ENCODE results near the gene GRK3.

The GRK3 gene

DNA sequence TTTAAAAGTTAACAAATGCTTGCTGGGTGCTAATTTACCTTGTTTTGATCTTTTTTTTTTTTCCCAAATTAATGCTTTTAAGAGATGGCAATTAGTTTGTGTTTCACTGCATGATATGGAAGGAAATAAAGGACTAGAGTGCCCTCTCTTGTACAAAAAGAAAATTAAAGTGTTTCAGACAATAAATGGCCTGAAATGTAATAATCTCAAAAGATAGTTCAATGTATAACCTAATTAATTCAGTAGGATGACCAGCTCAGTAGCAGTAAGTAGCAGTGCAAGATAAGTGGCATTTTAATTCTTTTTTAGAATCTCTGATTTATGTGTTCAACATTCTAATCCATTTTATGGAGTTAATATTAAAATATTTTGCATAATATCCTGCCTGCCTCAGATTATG, 137.6 kb downstream of the GRK3 start:
- TF ChIP-seq GATA2 (IDR thresholded peaks at IDR 0.05; ENCODE audit: low read depth, low read length) (no peak), GATA3 (IDR thresholded peaks at IDR 0.05; ENCODE audit: low read depth, low read length) (no peak)

- TF ChIP-seq GATA3 (IDR thresholded peaks at IDR 0.05; ENCODE audit: low read depth, low read length) (no peak), GATA2 (IDR thresholded peaks at IDR 0.05; ENCODE audit: low read depth, low read length) (no peak)
These were observed 138.2 kb downstream of the GRK3 start for GRCh38 chr22:25702571-25703167.

DNA sequence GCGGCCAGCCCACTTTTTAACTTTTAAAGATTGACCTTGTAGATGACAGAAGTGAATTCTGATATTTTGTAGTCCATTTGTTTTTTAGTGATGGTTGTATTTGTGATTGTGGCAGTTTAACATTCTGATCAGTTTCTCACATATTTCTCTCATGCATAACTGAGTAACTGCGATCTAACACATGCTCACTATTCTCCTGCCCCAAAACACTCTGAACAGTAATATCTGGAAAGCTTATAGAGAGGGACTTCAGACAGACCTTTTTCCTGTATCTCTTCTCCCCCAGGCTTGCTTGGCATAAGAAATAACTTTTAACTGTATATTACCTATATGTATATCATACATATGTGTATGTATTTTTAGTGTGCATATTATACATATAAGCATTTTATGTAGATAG, 140.2 kb downstream of the GRK3 start:
- no peak for TF ChIP-seq GATA3 (IDR thresholded peaks at IDR 0.05; ENCODE audit: low read depth, low read length)
- TF ChIP-seq GATA2 (IDR thresholded peaks at IDR 0.05; ENCODE audit: low read depth, low read length) = no peak

- no peak for TF ChIP-seq GATA2 (IDR thresholded peaks at IDR 0.05; ENCODE audit: low read depth, low read length)
- no peak for TF ChIP-seq GATA3 (IDR thresholded peaks at IDR 0.05; ENCODE audit: low read depth, low read length)
These were observed 141.7 kb downstream of the GRK3 start for GRCh38 chr22:25706197-25706596.

DNA sequence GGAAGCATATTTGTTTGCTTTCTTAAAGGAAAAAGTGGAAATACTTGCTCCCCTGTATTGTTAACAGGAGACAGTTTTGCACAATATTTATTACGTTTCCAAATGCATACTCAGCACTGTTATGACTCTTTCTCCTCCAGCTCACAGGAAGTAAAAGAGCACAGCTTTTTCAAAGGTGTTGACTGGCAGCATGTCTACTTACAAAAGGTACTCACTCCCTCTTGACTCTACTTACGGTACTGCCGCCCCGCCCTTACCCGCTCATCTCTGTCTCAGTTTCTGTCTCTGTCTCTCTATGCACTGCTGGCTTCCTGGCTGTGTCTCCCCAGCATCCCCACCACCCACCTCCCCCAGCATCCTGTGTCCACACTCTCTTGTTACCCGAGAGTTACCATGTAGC, 145.3 kb downstream of the GRK3 start:
- TF ChIP-seq GATA2 (IDR thresholded peaks at IDR 0.05; ENCODE audit: low read depth, low read length) (no peak), GATA3 (IDR thresholded peaks at IDR 0.05; ENCODE audit: low read depth, low read length) (no peak)

GRCh38 chr22:25710501-25710900, 146.0 kb downstream of the GRK3 start:
- TF ChIP-seq GATA3 (IDR thresholded peaks at IDR 0.05; ENCODE audit: low read depth, low read length) (no peak), GATA2 (IDR thresholded peaks at IDR 0.05; ENCODE audit: low read depth, low read length) (no peak)

- TF ChIP-seq GATA2 (IDR thresholded peaks at IDR 0.05; ENCODE audit: low read depth, low read length) (no peak), GATA3 (IDR thresholded peaks at IDR 0.05; ENCODE audit: low read depth, low read length) (no peak)
These were observed 147.0 kb downstream of the GRK3 start for GRCh38 chr22:25711491-25711890.

DNA sequence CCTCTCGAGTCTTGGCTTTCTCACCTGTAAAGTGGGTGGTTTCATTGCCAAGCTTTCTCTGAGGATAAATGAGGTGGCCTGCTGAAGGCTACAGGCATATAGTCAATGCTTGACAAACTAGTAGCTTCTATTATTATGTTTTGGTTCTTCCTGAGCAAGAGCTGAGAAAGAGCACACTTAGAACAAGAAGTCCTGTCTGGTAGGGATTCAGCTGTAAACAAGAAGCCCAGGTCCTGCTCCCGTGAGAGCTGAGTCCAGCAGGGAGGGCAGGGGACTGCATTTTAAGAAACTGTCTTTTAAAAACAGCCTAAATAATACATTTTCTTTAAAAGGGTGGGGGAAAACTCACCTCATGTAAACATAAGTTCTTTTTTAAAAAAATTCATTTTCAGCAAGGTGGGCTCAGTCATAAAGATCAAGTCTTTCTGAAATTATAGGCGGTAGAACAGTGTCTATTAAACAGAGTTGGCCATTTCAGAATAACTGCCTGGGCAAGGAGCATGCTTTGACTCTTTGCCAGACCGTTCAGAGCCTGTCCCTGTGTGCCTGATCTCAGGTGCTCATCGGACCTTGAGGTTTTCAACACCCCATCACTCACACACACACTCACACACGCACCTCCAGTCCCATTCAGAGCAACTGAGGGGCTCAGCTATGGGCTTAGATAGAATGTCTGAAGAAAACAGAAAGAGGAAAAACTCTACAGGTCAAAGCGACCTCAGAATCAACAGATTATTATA, 148.4 kb downstream of the GRK3 start:
- TF ChIP-seq GATA2 (IDR thresholded peaks at IDR 0.05; ENCODE audit: low read depth, low read length) (no peak), GATA3 (IDR thresholded peaks at IDR 0.05; ENCODE audit: low read depth, low read length) (no peak)

DNA sequence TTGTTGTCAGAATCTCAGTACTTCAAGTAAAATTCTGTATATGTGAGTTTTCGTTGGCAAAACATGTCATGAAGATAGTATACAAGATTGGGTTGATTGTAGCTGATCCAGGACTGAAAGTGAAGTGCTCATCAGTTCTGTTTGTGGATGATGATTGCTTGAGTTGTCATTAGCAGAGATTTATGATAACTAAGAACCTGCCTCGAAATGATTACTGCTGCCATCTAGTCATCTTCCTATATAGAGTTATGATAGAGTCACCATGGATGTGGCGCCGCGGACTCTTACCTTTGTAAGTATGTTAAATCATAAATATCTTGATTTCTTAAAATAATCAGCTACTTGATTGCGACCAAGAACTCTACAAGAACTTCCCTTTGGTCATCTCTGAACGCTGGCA, 149.6 kb downstream of the GRK3 start:
- TF ChIP-seq GATA2 (IDR thresholded peaks at IDR 0.05; ENCODE audit: low read depth, low read length) (no peak), GATA3 (IDR thresholded peaks at IDR 0.05; ENCODE audit: low read depth, low read length) (no peak)

DNA sequence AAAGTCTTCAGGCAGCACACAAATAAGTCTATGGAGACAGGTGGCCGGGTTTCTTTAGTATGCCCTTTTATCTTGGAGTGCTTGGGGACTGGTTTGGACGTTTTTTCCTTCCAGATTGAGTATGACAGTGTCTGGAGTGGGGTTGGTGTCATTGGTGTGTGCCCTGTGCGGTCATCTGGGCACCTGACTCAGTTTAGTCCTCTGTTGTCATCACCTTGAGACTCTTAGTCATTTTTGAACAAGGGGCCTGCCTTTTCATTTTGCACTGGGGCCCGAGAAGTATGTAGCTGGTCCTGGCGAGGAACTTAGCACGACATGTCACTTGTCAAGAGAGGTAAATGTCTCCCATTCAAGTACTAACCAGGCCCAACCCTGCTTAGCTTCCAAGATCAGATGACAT, 150.3 kb downstream of the GRK3 start:
- TF ChIP-seq GATA2 (IDR thresholded peaks at IDR 0.05; ENCODE audit: low read depth, low read length) (no peak), GATA3 (IDR thresholded peaks at IDR 0.05; ENCODE audit: low read depth, low read length) (no peak)

DNA sequence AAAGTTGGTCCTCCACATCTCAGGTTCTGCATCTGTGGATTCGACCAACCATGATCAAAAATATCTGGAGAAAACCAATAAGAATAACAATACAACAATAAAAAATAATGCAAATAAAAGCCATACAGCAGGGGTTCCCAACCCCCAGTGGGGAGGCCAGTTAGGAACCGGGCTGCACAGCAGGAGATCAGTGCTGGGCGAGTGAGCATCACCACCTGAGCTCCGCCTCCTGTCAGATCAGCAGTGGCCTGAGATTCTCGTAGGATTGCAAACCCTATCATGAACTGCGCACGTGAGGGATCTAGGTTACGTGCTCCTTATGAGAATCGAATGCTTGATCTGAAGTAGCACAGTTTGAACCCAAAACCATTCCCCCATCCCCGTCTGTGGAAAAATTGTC, 152.2 kb downstream of the GRK3 start:
- no peak for TF ChIP-seq GATA3 (IDR thresholded peaks at IDR 0.05; ENCODE audit: low read depth, low read length)
- no peak for TF ChIP-seq GATA2 (IDR thresholded peaks at IDR 0.05; ENCODE audit: low read depth, low read length)

- TF ChIP-seq GATA3 (IDR thresholded peaks at IDR 0.05; ENCODE audit: low read depth, low read length) = no peak
- TF ChIP-seq GATA2 (IDR thresholded peaks at IDR 0.05; ENCODE audit: low read depth, low read length) = no peak
These were observed 153.8 kb downstream of the GRK3 start for GRCh38 chr22:25718135-25718840.

- TF ChIP-seq GATA2 (IDR thresholded peaks at IDR 0.05; ENCODE audit: low read depth, low read length) (no peak), GATA3 (IDR thresholded peaks at IDR 0.05; ENCODE audit: low read depth, low read length) (no peak)
These were observed 157.7 kb downstream of the GRK3 start for GRCh38 chr22:25722223-25722622.

- TF ChIP-seq GATA2 (IDR thresholded peaks at IDR 0.05; ENCODE audit: low read depth, low read length) (no peak), GATA3 (IDR thresholded peaks at IDR 0.05; ENCODE audit: low read depth, low read length) (no peak)
These were observed 158.2 kb downstream of the GRK3 start for GRCh38 chr22:25722626-25723025.

- TF ChIP-seq GATA3 (IDR thresholded peaks at IDR 0.05; ENCODE audit: low read depth, low read length) (no peak), GATA2 (IDR thresholded peaks at IDR 0.05; ENCODE audit: low read depth, low read length) (no peak)
These were observed 161.8 kb downstream of the GRK3 start for GRCh38 chr22:25726241-25726640.

Data from SH-SY5Y (cell line).